Stomach (tissue), 9 donors: ENCODE results near the gene CFHR4. TPM values are rescaled to one million over a fixed set of nuclear protein-coding genes. Genes with fewer than 3 reads are reported as not detected.

ENCODE experiments used
- DNase-seq, 2 donors: peaks; one replicate each; pipeline versions ENCODE4 v3.0.0 to v3.0.0-alpha.2; 2013 to 2019
- H3K27ac ChIP-seq, 5 donors: fragments of 200-600 bp in 4 of 5; sonication (generic) in 4 of 5; one replicate each; pipeline ENCODE4 v1.5.1; 2013 to 2019; ENCODE audit warnings: mild to moderate bottlenecking in 1 of 5, moderate library complexity in 1 of 5
- H3K27me3 ChIP-seq, 3 donors: fragments of 200-600 bp; sonication (generic); one replicate each; pipeline ENCODE4 v1.5.1; 2017 to 2019; ENCODE audit warnings: mixed run types in 1 of 3
- H3K36me3 ChIP-seq, 4 donors: fragments of 200-600 bp; sonication (generic); 1 replicate in 3 of 4; 2 replicates in 1 of 4; pipeline ENCODE4 v1.5.1; 2016 to 2019
- H3K4me1 ChIP-seq, 4 donors: fragments of 200-600 bp; sonication (generic); one replicate each; pipeline ENCODE4 v1.5.1; 2016 to 2019
- H3K4me3 ChIP-seq, 4 donors: fragments of 200-600 bp; sonication (generic) in 3 of 4; one replicate each; pipeline ENCODE4 v1.5.1; 2016 to 2019; ENCODE audit warnings: mild to moderate bottlenecking in 1 of 4
- H3K9me3 ChIP-seq, 4 donors: fragments of 200-600 bp; sonication (generic); one replicate each; pipeline ENCODE4 v1.5.1; 2016 to 2019
- CTCF ChIP-seq, 7 experiments: fragments of 450-650 bp in 4 of 7; fragments of 200-600 bp in 3 of 7; sonication (generic) in 3 of 7; IDR thresholded peaks; one replicate each; pipeline ENCODE4 v1.5.1; 2016 to 2019; ENCODE audit warnings: antibody characterized with exemption in 7 of 7, control low read depth in 2 of 7, mild to moderate bottlenecking in 1 of 7
- EP300 ChIP-seq: sonication (generic); formaldehyde crosslinking; IDR thresholded peaks from one replicate; pipeline ENCODE4 v1.6.1; 2017; ENCODE audit warnings: antibody characterized with exemption
- POLR2A ChIP-seq, 4 donors: fragments of 450-650 bp; IDR thresholded peaks; one replicate each; pipeline ENCODE4 v1.6.1; 2016; ENCODE audit warnings: antibody characterized with exemption in 4 of 4, control low read depth in 2 of 4, mild to moderate bottlenecking in 1 of 4, moderate library complexity in 1 of 4
- POLR2AphosphoS5 ChIP-seq, 3 donors: sonication (generic); formaldehyde crosslinking; IDR thresholded peaks; one replicate each; pipeline ENCODE4 v1.6.1; 2016; ENCODE audit warnings: antibody characterized with exemption in 3 of 3
- WGBS, 5 donors: extraction: QIAGEN DNeasy Blood & Tissue Kit in 3 of 5; methylation state at CpG; one replicate each; pipeline versions ENCODE4 v1.1.5 to v1.1.7; 2013 to 2018; 5-methylcytosine and 5-hydroxymethylcytosine counted together
- intact Hi-C: fragments of 100-400 bp; cut with DNase I; formaldehyde crosslinking; loops from one replicate; pipeline ENCODE4 v1.15.1; 2023; ENCODE audit warnings: low total_unique reads
- polyA plus RNA-seq, 3 donors: library from polyadenylated mRNA; stranded (reverse); fragments of 200-250 nt; gene quantifications; one replicate each; pipeline ENCODE4 v1.2.3, GENCODE V29; 2013
- total RNA-seq, 5 donors: library from RNA; depleted of rRNA; stranded (reverse); fragments of >200 nt; gene quantifications; one replicate each; pipeline versions ENCODE4 v1.1.0 to v1.2.3, GENCODE V29; 2014 to 2016
- donor health status: healthy with polysubstance abuse.
- donor health status: Bipolar disorder and iron deficiency.
- donor health status: healthy.

CFHR4 gene
- total and polyA plus RNA-seq, 8 donors = not detected

DNA sequence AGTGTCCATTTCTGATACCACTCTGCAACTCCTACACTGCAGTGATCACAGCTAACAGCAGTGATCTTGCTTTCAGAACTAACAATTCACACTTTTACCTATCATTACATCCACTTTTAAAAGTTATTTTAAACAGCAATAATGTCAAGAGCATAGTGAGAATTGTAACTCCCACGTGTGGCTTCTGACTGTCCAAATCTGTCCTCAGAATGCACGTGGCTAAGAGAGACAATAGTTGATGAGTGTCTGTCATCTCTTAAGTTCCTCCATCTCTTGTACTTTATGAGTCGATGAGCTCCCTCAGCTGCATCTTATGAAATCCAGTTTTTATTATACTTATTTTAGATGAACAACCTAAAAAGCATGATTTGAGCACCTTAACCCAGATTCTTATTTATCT, 73.0 kb downstream of the CFHR4 start:
- 58 to 71% (median 60%) methylated on average over 3 of the region's 3 CpGs for WGBS, 5 donors
- H3K9me3 ChIP-seq = no peaks in the 10 kb centered on the region
- no peak for DNase-seq
- no peaks in the 10 kb centered on the region for H3K4me1 ChIP-seq
- H3K27me3 ChIP-seq = no peaks in the 10 kb centered on the region
- no peaks in the 10 kb centered on the region for H3K36me3 ChIP-seq
- TF ChIP-seq POLR2A (IDR thresholded peaks at IDR 0.05) (no peak), CTCF (IDR thresholded peaks at IDR 0.05) (no peak), EP300 (no peak), POLR2AphosphoS5 (IDR thresholded peaks at IDR 0.05) (no peak)
- intact Hi-C loops = no loop called here
- no peak overlapping the region for H3K27ac ChIP-seq
- H3K4me3 ChIP-seq = no peak overlapping the region

Other genes with a start within 250 kb of the CFHR4 start
- gene CFH, start 236.0 kb upstream of the CFHR4 start, total RNA-seq = 100 to 1,000 TPM in 2 of 5 donors, 10 to 100 TPM in 2, 1 to 10 TPM in 1; 5.5 to 198 (median 44.3) TPM
- 10 to 100 TPM; 17.1 to 57.9 (median 31.4) TPM for gene CFH, start 236.0 kb upstream of the CFHR4 start, polyA plus RNA-seq
- under 1 TPM in 1 of 5 donors, not detected in 4; 0.73 TPM for gene CFHR3, start 113.2 kb upstream of the CFHR4 start, total RNA-seq
- not detected for gene CFHR3, start 113.2 kb upstream of the CFHR4 start, polyA plus RNA-seq
- gene CFHR1, start 68.3 kb upstream of the CFHR4 start, total RNA-seq = not detected
- gene CFHR1, start 68.3 kb upstream of the CFHR4 start, polyA plus RNA-seq = not detected
- gene CFHR2, start 55.7 kb downstream of the CFHR4 start, total RNA-seq = not detected
- gene CFHR2, start 55.7 kb downstream of the CFHR4 start, polyA plus RNA-seq = not detected
- not detected for gene CFHR5, start 89.5 kb downstream of the CFHR4 start, total RNA-seq
- gene CFHR5, start 89.5 kb downstream of the CFHR4 start, polyA plus RNA-seq = not detected
- 1 to 10 TPM in 1 of 5 donors, not detected in 4; 1.5 TPM for gene F13B, start 179.2 kb downstream of the CFHR4 start, total RNA-seq
- not detected for gene F13B, start 179.2 kb downstream of the CFHR4 start, polyA plus RNA-seq